Neural progenitor cell (in vitro differentiated cells): ENCODE results near the gene HYPK. TPM values are rescaled to one million over a fixed set of nuclear protein-coding genes. Genes with fewer than 3 reads are reported as not detected.
"Not testable (repeated sequence)": the region's sequence is repeated elsewhere in the genome, so short reads cannot be mapped to it uniquely, and the experiment has no call there.

Experiments
- DNase-seq: peaks from one replicate; pipeline ENCODE4 v3.0.0-alpha.2; 2016; ENCODE audit warnings: low spot score
- H2AFZ ChIP-seq: fragments of 200-600 bp; sonication (generic); replicated peaks from 2 replicates; pipeline ENCODE4 v1.6.1; 2016; ENCODE audit warnings: antibody characterized with exemption
- H3F3A ChIP-seq: fragments of 200-600 bp; sonication (generic); 2 replicates; pipeline ENCODE4 v1.6.1; 2016; ENCODE audit warnings: antibody characterized with exemption, low read depth
- H3K27ac ChIP-seq: fragments of 200-600 bp; sonication (generic); 2 replicates; pipeline ENCODE4 v1.5.1; 2016; ENCODE audit warnings: mild to moderate bottlenecking
- H3K27me3 ChIP-seq: fragments of 200-600 bp; sonication (generic); 2 replicates; pipeline ENCODE4 v1.6.1; 2016; ENCODE audit warnings: mild to moderate bottlenecking, moderate library complexity
- H3K36me3 ChIP-seq: fragments of 200-600 bp; sonication (generic); 2 replicates; pipeline ENCODE4 v1.5.1; 2016
- H3K4me1 ChIP-seq: fragments of 200-600 bp; sonication (generic); 2 replicates; pipeline ENCODE4 v1.6.1; 2016; ENCODE audit warnings: mixed run types
- H3K4me2 ChIP-seq: fragments of 200-600 bp; sonication (generic); 2 replicates; pipeline ENCODE4 v1.6.1; 2016
- H3K4me3 ChIP-seq: fragments of 200-600 bp; sonication (generic); 2 replicates; pipeline ENCODE4 v1.5.1; 2016
- H3K79me2 ChIP-seq: fragments of 200-600 bp; sonication (generic); 2 replicates; pipeline ENCODE4 v1.6.1; 2016; ENCODE audit warnings: low read depth
- H3K9ac ChIP-seq: fragments of 200-600 bp; sonication (generic); 2 replicates; pipeline ENCODE4 v1.6.1; 2016
- H3K9me3 ChIP-seq: fragments of 200-600 bp; sonication (generic); 2 replicates; pipeline ENCODE4 v1.5.1; 2016; ENCODE audit warnings: low read depth
- H4K20me1 ChIP-seq: fragments of 200-600 bp; sonication (generic); 2 replicates; pipeline ENCODE4 v1.6.1; 2016; ENCODE audit warnings: low read depth
- H3K27ac Mint-ChIP-seq: 3 replicates; pipeline ENCODE4 v1.8.0; 2021; ENCODE audit warnings: mixed read lengths
- H3K27me3 Mint-ChIP-seq: 2 replicates; pipeline ENCODE4 v1.8.0; 2022; ENCODE audit warnings: low read depth, mild to moderate bottlenecking, inconsistent platforms, moderate library complexity, mixed read lengths; ENCODE audit not compliant: insufficient read depth
- H3K36me3 Mint-ChIP-seq: 3 replicates; pipeline ENCODE4 v1.8.0; 2021; ENCODE audit warnings: mixed read lengths
- H3K4me1 Mint-ChIP-seq: 3 replicates; pipeline ENCODE4 v1.8.0; 2021; ENCODE audit warnings: mixed read lengths
- H3K4me3 Mint-ChIP-seq: 3 replicates; pipeline ENCODE4 v1.8.0; 2021; ENCODE audit warnings: mild to moderate bottlenecking, moderate library complexity, mixed read lengths
- H3K9me3 Mint-ChIP-seq: 3 replicates; pipeline ENCODE4 v1.8.0; 2020; ENCODE audit warnings: mixed read lengths
- CTCF ChIP-seq: fragments of 200-600 bp; sonication (generic); IDR thresholded peaks from 2 replicates; pipeline ENCODE4 v1.5.1; 2017; ENCODE audit warnings: antibody characterized with exemption, mild to moderate bottlenecking
- EZH2 ChIP-seq: fragments of 200-600 bp; sonication (generic); IDR thresholded peaks from 2 replicates; pipeline ENCODE4 v1.6.1; 2017; ENCODE audit warnings: antibody characterized with exemption, mild to moderate bottlenecking, moderate library complexity
- EZH2phosphoT487 ChIP-seq: fragments of 200-600 bp; sonication (generic); IDR thresholded peaks from 2 replicates; pipeline ENCODE4 v1.6.1; 2017; ENCODE audit warnings: antibody characterized with exemption
- total RNA-seq: library from RNA; depleted of rRNA; stranded (reverse); fragments of >200 nt; gene quantifications from 2 replicates; pipeline ENCODE4 v1.2.3, GENCODE V29; 2015; ENCODE audit warnings: low replicate concordance

Gene HYPK
- total RNA-seq, 1 donor from 2014 or later = 8.3 TPM

- H3K36me3 Mint-ChIP-seq = peaks cover 28% of the 10 kb centered on the region
- H3K4me3 Mint-ChIP-seq = peak within 1 kb of the TSS; percentile 100
- no peaks in the 10 kb centered on the region for H3K36me3 ChIP-seq
Measured at GRCh38 chr15:43799945-43800285, 484 bp upstream of the HYPK start, which contains the start of gene SERINC4. Gene SERINC4 (minus strand): TSS chr15:43800220. CDS start chr15:43799986, 234 bp downstream.

GRCh38 chr15:43802676-43803075 is 2.3 kb downstream of the HYPK start:
- H2AFZ ChIP-seq = not testable (repeated sequence)

More at GRCh38 chr15:43799945-43800285, 484 bp upstream of the HYPK start, which contains the start of gene SERINC4:
- Mint-ChIP-seq H3K27me3 (peaks cover 3% of the 10 kb centered on the region), H3K27ac (peak within 1 kb of the TSS; percentile 96), H3K4me1 (peaks cover 39% of the 10 kb centered on the region), H3K9me3 (no peaks in the 10 kb centered on the region)
- no peaks in the 10 kb centered on the region for H3K27me3 ChIP-seq
- H3K4me2 ChIP-seq = peak within 1 kb of the TSS; percentile 92
- H4K20me1 ChIP-seq = peaks cover 17% of the 10 kb centered on the region
- TF ChIP-seq EZH2 (no peak), CTCF (no peak), EZH2phosphoT487 (no peak)
- H3K79me2 ChIP-seq = peaks cover 21% of the 10 kb centered on the region
- H2AFZ ChIP-seq = peak within 1 kb of the TSS; percentile 51
- peak within 1 kb of the TSS; percentile 87 for H3K27ac ChIP-seq
- H3K9me3 ChIP-seq = no peaks in the 10 kb centered on the region
- H3F3A ChIP-seq = peaks cover 74% of the 10 kb centered on the region
- peak; percentile 66 for DNase-seq
- peak within 1 kb of the TSS; percentile 44 for H3K9ac ChIP-seq
- peaks cover 23% of the 10 kb centered on the region for H3K4me1 ChIP-seq
- peak within 1 kb of the TSS; percentile 77 for H3K4me3 ChIP-seq

GRCh38 chr15:43808435-43808950 is 8.1 kb downstream of the HYPK start:
- Mint-ChIP-seq H3K27me3 (peaks cover 2% of the 10 kb centered on the region), H3K27ac (no peak overlapping the region), H3K4me1 (no peaks in the 10 kb centered on the region), H3K9me3 (no peaks in the 10 kb centered on the region), H3K36me3 (peaks cover 32% of the 10 kb centered on the region), H3K4me3 (no peak overlapping the region)
- no peaks in the 10 kb centered on the region for H3K27me3 ChIP-seq
- no peak overlapping the region for H2AFZ ChIP-seq
- H3K9me3 ChIP-seq = no peaks in the 10 kb centered on the region
- no peak for DNase-seq
- no peak for TF ChIP-seq CTCF
- TF ChIP-seq EZH2phosphoT487 = no peak
- TF ChIP-seq EZH2 = no peak
- no peaks in the 10 kb centered on the region for H4K20me1 ChIP-seq
- no peak overlapping the region for H3K4me2 ChIP-seq
- no peaks in the 10 kb centered on the region for H3K4me1 ChIP-seq
- no peaks in the 10 kb centered on the region for H3K79me2 ChIP-seq
- peaks cover 19% of the 10 kb centered on the region for H3K36me3 ChIP-seq
- no peak overlapping the region for H3K4me3 ChIP-seq
- no peak overlapping the region for H3K9ac ChIP-seq
- no peak overlapping the region for H3K27ac ChIP-seq
- H3F3A ChIP-seq = peaks cover 22% of the 10 kb centered on the region

More at GRCh38 chr15:43802676-43803075, 2.3 kb downstream of the HYPK start:
- H4K20me1 ChIP-seq, DNase-seq, H3K9me3 ChIP-seq, H3K9me3 Mint-ChIP-seq, H3K4me3 ChIP-seq, H3K4me2 ChIP-seq, H3K27ac Mint-ChIP-seq, H3K36me3 ChIP-seq, H3K27me3 ChIP-seq, H3K9ac ChIP-seq, H3K27ac ChIP-seq, H3K27me3 Mint-ChIP-seq, H3K4me3 Mint-ChIP-seq: not testable (repeated sequence)
- peaks cover 18% of the 10 kb centered on the region for H3K79me2 ChIP-seq
- H3F3A ChIP-seq = peaks cover 67% of the 10 kb centered on the region
- H3K36me3 Mint-ChIP-seq = peaks cover 29% of the 10 kb centered on the region
- peaks cover 30% of the 10 kb centered on the region for H3K4me1 Mint-ChIP-seq
- peaks cover 18% of the 10 kb centered on the region for H3K4me1 ChIP-seq

- H3K27me3 Mint-ChIP-seq = peaks cover 2% of the 10 kb centered on the region
- Histone ChIP-seq H3K9me3 (no peaks in the 10 kb centered on the region), H3K36me3 (peaks cover 19% of the 10 kb centered on the region), H3K27me3 (no peaks in the 10 kb centered on the region), H2AFZ (no peak overlapping the region), H3K4me3 (no peak overlapping the region), H3K9ac (no peak overlapping the region), H3K4me1 (no peaks in the 10 kb centered on the region), H3F3A (peaks cover 20% of the 10 kb centered on the region), H3K27ac (no peak overlapping the region), H3K79me2 (no peaks in the 10 kb centered on the region), H4K20me1 (no peaks in the 10 kb centered on the region), H3K4me2 (no peak overlapping the region)
- TF ChIP-seq CTCF (no peak), EZH2 (no peak), EZH2phosphoT487 (no peak)
- no peaks in the 10 kb centered on the region for H3K9me3 Mint-ChIP-seq
- no peak overlapping the region for H3K4me3 Mint-ChIP-seq
- H3K4me1 Mint-ChIP-seq = no peaks in the 10 kb centered on the region
- H3K27ac Mint-ChIP-seq = no peak overlapping the region
- DNase-seq = no peak
- H3K36me3 Mint-ChIP-seq = peaks cover 32% of the 10 kb centered on the region
Measured at GRCh38 chr15:43808960-43809678, 8.7 kb downstream of the HYPK start.

- H3K27me3 ChIP-seq, H3K9me3 ChIP-seq, H3K27me3 Mint-ChIP-seq, H3K4me3 ChIP-seq, H3K9ac ChIP-seq, H3K9me3 Mint-ChIP-seq, H3K4me3 Mint-ChIP-seq, H3K4me1 Mint-ChIP-seq, H2AFZ ChIP-seq, H3K4me2 ChIP-seq, H3K27ac ChIP-seq, H3F3A ChIP-seq, H3K36me3 ChIP-seq, H3K27ac Mint-ChIP-seq, H3K4me1 ChIP-seq, DNase-seq: not testable (repeated sequence)
- Histone ChIP-seq H4K20me1 (peaks cover 13% of the 10 kb centered on the region), H3K79me2 (peaks cover 29% of the 10 kb centered on the region)
- H3K36me3 Mint-ChIP-seq = peaks cover 29% of the 10 kb centered on the region
Measured at GRCh38 chr15:43815064-43815463, 14.7 kb downstream of the HYPK start.
